Left lung (tissue), 10 donors: ENCODE results near the gene SOX6. TPM values are rescaled to one million over a fixed set of nuclear protein-coding genes. Genes with fewer than 3 reads are reported as not detected.

Experiments
- ATAC-seq: fragments of 200-7000 bp; cut with Tn5 transposase; one replicate; pipeline ENCODE4 v1.9.1; 2020; ENCODE audit warnings: moderate library complexity
- DNase-seq, 4 donors: peaks; one replicate each; pipeline ENCODE4 v3.0.0-alpha.2; 2013 to 2020
- H3K27ac ChIP-seq, 2 donors: fragments of 200-600 bp; sonication (generic) in 1 of 2; one replicate each; pipeline versions ENCODE4 v1.5.0 to v1.8.0; 2020 to 2021
- H3K27me3 ChIP-seq, 2 donors: fragments of 200-600 bp; sonication (generic) in 1 of 2; one replicate each; pipeline versions ENCODE4 v1.5.0 to v1.8.0; 2020 to 2021
- H3K36me3 ChIP-seq, 2 donors: fragments of 200-600 bp; sonication (generic) in 1 of 2; one replicate each; pipeline versions ENCODE4 v1.5.0 to v1.8.0; 2020 to 2021
- H3K4me1 ChIP-seq, 2 donors: fragments of 200-600 bp; one replicate each; pipeline ENCODE4 v1.8.0; 2021
- H3K4me3 ChIP-seq, 2 donors: fragments of 200-600 bp; sonication (generic) in 1 of 2; one replicate each; pipeline versions ENCODE4 v1.5.0 to v1.8.0; 2020 to 2021; ENCODE audit warnings: mild to moderate bottlenecking in 1 of 2
- H3K9me3 ChIP-seq, 2 donors: fragments of 200-600 bp; sonication (generic) in 1 of 2; one replicate each; pipeline versions ENCODE4 v1.5.0 to v1.8.0; 2020 to 2021
- CTCF ChIP-seq, 2 donors: fragments of 200-600 bp; sonication (generic) in 1 of 2; IDR thresholded peaks; one replicate each; pipeline versions ENCODE4 v1.5.0 to v1.8.0; 2021; ENCODE audit warnings: antibody characterized with exemption in 2 of 2
- intact Hi-C, 2 donors: fragments of 100-400 bp; cut with DNase I; formaldehyde crosslinking; loops; one replicate each; pipeline versions ENCODE4 v1.11.2 to v1.14.2; 2022
- polyA plus RNA-seq, 6 donors: library from polyadenylated mRNA; unstranded; fragments of 120-200 nt; gene quantifications; one replicate each; pipeline ENCODE4 v1.2.1, GENCODE V29; 2013; ENCODE audit not compliant: insufficient read length in 6 of 6
- total RNA-seq, 2 donors: library from RNA; stranded (reverse); fragmentation: NEBNext Ultra II Directional; extraction: Animal tissue kit (Norgen Biotek cat#: 25700); gene quantifications; one replicate each; pipeline ENCODE4 v1.2.1, GENCODE V29; 2021
- donor health status: DM: no; HTN: yes; CAD: no.
- donor health status: DM: no; HTN: no; CAD: no.

SOX6 gene
- total and polyA plus RNA-seq, 8 donors: 4.7 to 20.5 (median 15.6) TPM

DNA sequence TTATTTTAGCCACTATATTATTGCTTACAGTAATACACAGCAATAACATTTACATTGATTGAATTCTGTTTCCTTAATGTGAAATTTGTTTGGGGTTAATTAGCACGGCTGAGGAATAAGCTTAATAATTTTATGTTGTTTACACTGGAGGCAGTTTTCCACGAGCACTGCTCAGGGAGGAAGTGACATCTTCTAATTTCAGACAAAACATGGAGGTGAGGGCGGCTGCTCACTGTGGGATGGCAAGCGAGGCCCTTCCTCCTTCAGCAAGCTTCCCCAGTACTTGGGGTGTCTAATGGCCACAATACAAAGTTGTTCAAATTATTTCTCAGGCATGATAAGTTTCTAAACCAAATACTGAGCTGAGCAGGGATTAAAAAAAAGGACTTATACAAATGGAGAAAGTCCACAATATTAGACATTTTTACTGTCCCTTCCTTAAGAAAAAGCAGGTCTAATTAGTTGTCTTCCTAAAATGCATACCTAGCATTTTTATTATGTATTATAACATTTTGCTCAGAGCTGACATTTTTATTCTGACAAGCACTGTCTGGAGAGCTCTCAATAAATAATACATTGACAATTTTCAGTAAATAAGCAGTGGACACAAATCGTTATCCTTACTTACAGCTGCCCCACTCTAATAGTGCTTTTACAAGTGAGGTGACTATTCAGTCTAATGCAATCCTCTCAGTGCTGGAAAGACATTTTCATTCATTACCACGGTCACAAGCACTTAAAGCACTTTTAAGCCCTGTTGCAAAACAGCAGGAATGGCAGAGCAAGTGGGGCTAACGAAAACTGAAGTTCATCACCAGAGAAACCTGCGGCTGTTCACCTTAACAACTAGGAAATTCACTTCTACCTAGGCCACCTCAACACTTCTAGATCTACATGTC lies 56.2 kb downstream of the SOX6 start:
- no peaks in the 10 kb centered on the region for H3K4me1 ChIP-seq
- H3K36me3 ChIP-seq: no peaks in the 10 kb centered on the region
- no peak overlapping the region for H3K27ac ChIP-seq
- TF ChIP-seq CTCF (IDR thresholded peaks at IDR 0.05): no peak
- ATAC-seq: peak; percentile 86
- DNase-seq: peak in 1 of 4 donors; percentile 34
- H3K27me3 ChIP-seq: no peaks in the 10 kb centered on the region
- H3K4me3 ChIP-seq: no peak overlapping the region
- intact Hi-C loops: no loop called here
- H3K9me3 ChIP-seq: no peaks in the 10 kb centered on the region

DNA sequence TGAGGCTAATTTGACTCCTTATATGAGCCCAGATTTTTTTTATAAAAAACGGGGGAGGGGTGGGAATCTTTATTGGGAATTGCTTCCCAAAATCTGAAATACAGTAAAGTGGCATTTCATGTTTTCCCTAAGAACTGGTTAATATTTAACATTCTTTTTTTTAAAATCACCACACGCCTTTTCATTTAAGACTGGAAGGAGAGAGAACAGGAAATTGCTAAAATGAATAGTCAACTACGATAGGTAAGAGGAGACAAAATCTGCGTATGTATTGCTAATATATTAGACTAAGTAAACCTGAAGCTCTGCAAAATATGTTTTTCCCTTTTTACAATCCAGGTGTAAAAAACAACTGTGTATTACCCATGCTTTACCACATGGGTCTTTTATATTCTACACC lies 57.0 kb downstream of the SOX6 start:
- TF ChIP-seq CTCF (IDR thresholded peaks at IDR 0.05): no peak
- H3K27ac ChIP-seq: no peak overlapping the region
- no peaks in the 10 kb centered on the region for H3K9me3 ChIP-seq
- H3K4me1 ChIP-seq: no peaks in the 10 kb centered on the region
- H3K27me3 ChIP-seq: no peaks in the 10 kb centered on the region
- H3K36me3 ChIP-seq: no peaks in the 10 kb centered on the region
- DNase-seq (no peak), ATAC-seq (no peak)
- intact Hi-C loops: no loop called here
- no peak overlapping the region for H3K4me3 ChIP-seq

DNA sequence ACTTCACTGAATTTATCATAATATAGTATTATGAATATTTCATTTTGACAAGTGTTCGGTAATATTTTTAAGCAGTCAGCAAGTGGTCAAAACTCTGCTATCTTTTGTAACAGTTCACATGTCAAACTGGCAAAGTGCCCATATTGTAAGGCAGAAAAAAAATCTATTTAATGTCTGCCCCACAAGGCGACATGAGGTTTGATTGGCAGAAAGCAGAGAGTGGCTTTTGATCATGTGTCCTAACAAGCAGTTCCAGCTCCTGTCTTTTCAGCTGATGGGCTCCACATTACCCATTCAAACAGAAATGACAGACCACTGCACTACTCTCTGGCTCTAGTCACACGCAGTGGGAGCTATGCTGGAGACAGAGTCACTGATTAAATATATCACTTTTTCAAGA lies 59.0 kb downstream of the SOX6 start:
- no peak overlapping the region for H3K27ac ChIP-seq
- no peak overlapping the region for H3K4me3 ChIP-seq
- intact Hi-C loops: no loop called here
- H3K27me3 ChIP-seq: no peaks in the 10 kb centered on the region
- no peak for TF ChIP-seq CTCF (IDR thresholded peaks at IDR 0.05)
- H3K36me3 ChIP-seq: no peaks in the 10 kb centered on the region
- no peaks in the 10 kb centered on the region for H3K9me3 ChIP-seq
- no peak for ATAC-seq
- H3K4me1 ChIP-seq: no peaks in the 10 kb centered on the region
- DNase-seq: no peak

- Histone ChIP-seq H3K27ac (no peak overlapping the region), H3K27me3 (no peaks in the 10 kb centered on the region), H3K36me3 (no peaks in the 10 kb centered on the region), H3K4me3 (no peak overlapping the region), H3K4me1 (no peaks in the 10 kb centered on the region), H3K9me3 (no peaks in the 10 kb centered on the region)
- DNase-seq (no peak), ATAC-seq (no peak)
- TF ChIP-seq CTCF (IDR thresholded peaks at IDR 0.05): no peak
- intact Hi-C loops: no loop called here
These were observed 60.1 kb downstream of the SOX6 start for GRCh38 chr11:16296273-16296672.

GRCh38 chr11:16295592-16295991 lies 60.8 kb downstream of the SOX6 start:
- Histone ChIP-seq H3K9me3 (no peaks in the 10 kb centered on the region), H3K27me3 (no peaks in the 10 kb centered on the region), H3K4me1 (no peaks in the 10 kb centered on the region), H3K4me3 (no peak overlapping the region), H3K36me3 (no peaks in the 10 kb centered on the region), H3K27ac (no peak overlapping the region)
- ATAC-seq (no peak), DNase-seq (no peak)
- TF ChIP-seq CTCF (IDR thresholded peaks at IDR 0.05): no peak
- intact Hi-C loops: no loop called here
